ENCODE measurements around the gene LZTR1. TPM values are rescaled to one million over a fixed set of nuclear protein-coding genes. Genes with fewer than 3 reads are reported as not detected.

Gene LZTR1
- total RNA-seq, 1 donor from 2014 or later = 24.3 TPM

- ATAC-seq (no peak), DNase-seq (ENCODE audit: missing footprints) (no peak)
- intact Hi-C loops (cut with DNase I) = no loop called here
Observed at GRCh38 chr22:20948450-20948849, 33.6 kb upstream of the LZTR1 start.

- no peak for DNase-seq (ENCODE audit: missing footprints)
- no peak for ATAC-seq
- intact Hi-C loops (cut with DNase I) = no loop called here
Observed at GRCh38 chr22:20948989-20949388, 33.1 kb upstream of the LZTR1 start.

- no peak for ATAC-seq
- intact Hi-C loops (cut with DNase I) = no loop called here
- no peak for DNase-seq (ENCODE audit: missing footprints)
Observed at GRCh38 chr22:20949698-20950183, 32.4 kb upstream of the LZTR1 start.

- intact Hi-C loops (cut with DNase I) = no loop called here
- ATAC-seq = no peak
Observed at GRCh38 chr22:20951151-20951931, 30.8 kb upstream of the LZTR1 start.

GRCh38 chr22:20951932-20952380 is 30.1 kb upstream of the LZTR1 start:
- ATAC-seq (no peak), DNase-seq (ENCODE audit: missing footprints) (no peak)
- intact Hi-C loops (cut with DNase I) = no loop called here

More at GRCh38 chr22:20951151-20951931, 30.8 kb upstream of the LZTR1 start:
- DNase-seq (ENCODE audit: missing footprints) = no peak

- DNase-seq (ENCODE audit: missing footprints) (no peak), ATAC-seq (no peak)
- intact Hi-C loops (cut with DNase I) = no loop called here
Observed at GRCh38 chr22:20952544-20953341, 29.4 kb upstream of the LZTR1 start.

- ATAC-seq = no peak
- intact Hi-C loops (cut with DNase I) = no loop called here
Observed at GRCh38 chr22:20953342-20953608, 28.8 kb upstream of the LZTR1 start.

GRCh38 chr22:20953668-20954500 is 28.2 kb upstream of the LZTR1 start:
- DNase-seq (ENCODE audit: missing footprints) (no peak), ATAC-seq (no peak)
- intact Hi-C loops (cut with DNase I) = no loop called here

More at GRCh38 chr22:20953342-20953608, 28.8 kb upstream of the LZTR1 start:
- DNase-seq (ENCODE audit: missing footprints) = no peak

GRCh38 chr22:20955548-20955947 is 26.5 kb upstream of the LZTR1 start:
- intact Hi-C loops (cut with DNase I) = no loop called here

GRCh38 chr22:20956258-20957101 is 25.6 kb upstream of the LZTR1 start:
- ATAC-seq (no peak), DNase-seq (ENCODE audit: missing footprints) (no peak)
- intact Hi-C loops (cut with DNase I) = no loop called here

More at GRCh38 chr22:20955548-20955947, 26.5 kb upstream of the LZTR1 start:
- no peak for ATAC-seq
- no peak for DNase-seq (ENCODE audit: missing footprints)

GRCh38 chr22:20957102-20957682 is 24.9 kb upstream of the LZTR1 start:
- DNase-seq (ENCODE audit: missing footprints) (no peak), ATAC-seq (peak; percentile 62)
- intact Hi-C loops (cut with DNase I) = no loop called here

- intact Hi-C loops (cut with DNase I) = no loop called here
- no peak for DNase-seq (ENCODE audit: missing footprints)
- peak; percentile 65 for ATAC-seq
Observed at GRCh38 chr22:20957683-20958431, 24.2 kb upstream of the LZTR1 start.

GRCh38 chr22:20959578-20960461 is 22.3 kb upstream of the LZTR1 start:
- no peak for DNase-seq (ENCODE audit: missing footprints)
- intact Hi-C loops (cut with DNase I) = no loop called here
- ATAC-seq = no peak

- DNase-seq (ENCODE audit: missing footprints) (no peak), ATAC-seq (no peak)
- intact Hi-C loops (cut with DNase I) = no loop called here
Observed at GRCh38 chr22:20960609-20961008, 21.5 kb upstream of the LZTR1 start.

- intact Hi-C loops (cut with DNase I) = no loop called here
- ATAC-seq = no peak
- no peak for DNase-seq (ENCODE audit: missing footprints)
Observed at GRCh38 chr22:20962491-20962945, 19.6 kb upstream of the LZTR1 start.

Data from Right ventricle myocardium inferior (tissue), 1 donor.